IMR-90 (cell line): ENCODE results near the gene PCARE. TPM values are rescaled to one million over a fixed set of nuclear protein-coding genes. Genes with fewer than 3 reads are reported as not detected.

Experiments
- ATAC-seq: fragments of 200-7000 bp; cut with Tn5 transposase; 2 replicates; pipeline ENCODE4 v1.9.1; 2020; ENCODE audit warnings: low read depth, mild to moderate bottlenecking, moderate library complexity
- BruUV-seq: library from RNA; stranded (reverse); fragments of 400-500 nt; replicated peaks from 2 replicates; lab custom pipeline; 2021; lab: Mats Ljungman, UMichigan
- CTCF ChIA-PET: fragments of 300-600 bp; formaldehyde crosslinking; extraction: SDS; loops from one replicate; lab custom pipeline; 2021; ENCODE audit warnings: antibody characterized with exemption; lab: Yijun Ruan, JAX
- POLR2A ChIA-PET: fragments of 300-600 bp; sonication (Branson Sonifier 250); formaldehyde crosslinking; loops from one replicate; lab custom pipeline; 2022; ENCODE audit warnings: antibody characterized with exemption; ENCODE audit not compliant: unreplicated experiment; lab: Charles Lee
- DNase-seq: peaks from one replicate; pipeline ENCODE4 v3.0.0; 2013
- H2AFZ ChIP-seq: replicated peaks from 2 replicates; pipeline ENCODE3; 2013; ENCODE audit warnings: low read length, mild to moderate bottlenecking; ENCODE audit not compliant: poor library complexity
- H2AK5ac ChIP-seq: 2 replicates; pipeline ENCODE4 v1.6.1; 2013; ENCODE audit warnings: low read depth, low read length, inconsistent platforms
- H2AK9ac ChIP-seq: replicated peaks from 2 replicates; pipeline ENCODE3; 2013; ENCODE audit warnings: mild to moderate bottlenecking, low read depth, low read length, moderate library complexity; ENCODE audit not compliant: poor library complexity
- H2BK120ac ChIP-seq: 2 replicates; pipeline ENCODE4 v1.6.1; 2013; ENCODE audit warnings: low read depth, low read length, inconsistent platforms
- H2BK15ac ChIP-seq: 3 replicates; pipeline ENCODE4 v1.6.1; 2013; ENCODE audit warnings: low read depth, low read length, inconsistent platforms
- H2BK20ac ChIP-seq: 2 replicates; pipeline ENCODE4 v1.6.1; 2013; ENCODE audit warnings: low read depth, mild to moderate bottlenecking, inconsistent platforms, low read length, moderate library complexity
- H2BK5ac ChIP-seq: 2 replicates; pipeline ENCODE4 v1.6.1; 2013; ENCODE audit warnings: mild to moderate bottlenecking, low read depth, low read length, inconsistent platforms; ENCODE audit not compliant: poor library complexity, severe bottlenecking
- H3K14ac ChIP-seq: replicated peaks from 2 replicates; pipeline ENCODE4 v1.6.1; 2013; ENCODE audit warnings: low read depth, low read length, inconsistent platforms
- H3K18ac ChIP-seq: 2 replicates; pipeline ENCODE4 v1.6.1; 2013; ENCODE audit warnings: low read depth, low read length, control low read depth
- H3K23ac ChIP-seq: 2 replicates; pipeline ENCODE4 v1.6.1; 2013; ENCODE audit warnings: low read depth, low read length, inconsistent platforms
- H3K27ac ChIP-seq: 2 replicates; pipeline ENCODE4 v1.5.1; 2013; ENCODE audit warnings: mild to moderate bottlenecking, control low read depth, low read length; ENCODE audit not compliant: insufficient read depth
- H3K27me3 ChIP-seq: 2 replicates; pipeline ENCODE4 v1.6.1; 2013; ENCODE audit warnings: low read length; ENCODE audit not compliant: control insufficient read depth, insufficient read depth
- H3K36me3 ChIP-seq: 2 replicates; pipeline ENCODE4 v1.6.1; 2013; ENCODE audit warnings: low read length, mixed read lengths; ENCODE audit not compliant: control insufficient read depth, insufficient read depth
- H3K4ac ChIP-seq: 2 replicates; pipeline ENCODE4 v1.6.1; 2013; ENCODE audit warnings: low read depth, low read length, inconsistent platforms
- H3K4me1 ChIP-seq: 2 replicates; pipeline ENCODE4 v1.6.1; 2013; ENCODE audit warnings: low read length, mixed read lengths; ENCODE audit not compliant: control insufficient read depth, insufficient read depth
- H3K4me2 ChIP-seq: 2 replicates; pipeline ENCODE4 v1.6.1; 2013; ENCODE audit warnings: low read depth, mild to moderate bottlenecking, control low read depth, low read length, moderate library complexity
- H3K4me3 ChIP-seq: 2 replicates; pipeline ENCODE4 v1.5.1; 2013; ENCODE audit warnings: low read depth, mild to moderate bottlenecking, control low read depth, low read length, moderate library complexity; ENCODE audit not compliant: insufficient read depth
- H3K56ac ChIP-seq: 2 replicates; pipeline ENCODE4 v1.6.1; 2013; ENCODE audit warnings: low read length, inconsistent platforms; ENCODE audit not compliant: insufficient read depth; ENCODE audit errors: extremely low read depth
- H3K79me1 ChIP-seq, 2 experiments: 2 replicates each; pipeline ENCODE4 v1.6.1; 2013; ENCODE audit warnings: low read length in 2 of 2, inconsistent platforms in 1 of 2, low read depth in 1 of 2
- H3K9ac ChIP-seq: 2 replicates; pipeline ENCODE4 v1.6.1; 2013; ENCODE audit warnings: low read depth, low read length, control low read depth
- H3K9me1 ChIP-seq: 2 replicates; pipeline ENCODE4 v1.6.1; 2013; ENCODE audit warnings: low read length, inconsistent platforms; ENCODE audit not compliant: insufficient read depth
- H3K9me3 ChIP-seq: 2 replicates; pipeline ENCODE4 v1.6.1; 2013; ENCODE audit warnings: low read length; ENCODE audit not compliant: control insufficient read depth, insufficient read depth
- H4K20me1 ChIP-seq: 2 replicates; pipeline ENCODE4 v1.6.1; 2013; ENCODE audit warnings: low read length, inconsistent platforms; ENCODE audit not compliant: insufficient read depth
- H4K5ac ChIP-seq: 2 replicates; pipeline ENCODE4 v1.6.1; 2013; ENCODE audit warnings: mild to moderate bottlenecking, low read depth, low read length, control low read depth
- H4K8ac ChIP-seq, 2 experiments: 2 replicates each; pipeline ENCODE4 v1.6.1; 2013; ENCODE audit warnings: low read depth in 2 of 2, low read length in 2 of 2, control low read depth in 1 of 2, inconsistent platforms in 1 of 2
- H4K91ac ChIP-seq: 2 replicates; pipeline ENCODE4 v1.6.1; 2013; ENCODE audit warnings: low read depth, low read length, inconsistent platforms; ENCODE audit not compliant: insufficient read depth
- BHLHE40 ChIP-seq: fragments of 150-350 bp; IDR thresholded peaks from 2 replicates; pipeline ENCODE4 v1.6.1; 2016; ENCODE audit warnings: mild to moderate bottlenecking, low read depth, low read length
- CTCF ChIP-seq: conservative IDR thresholded peaks from 2 replicates; pipeline ENCODE4 v1.5.1; 2012; ENCODE audit warnings: mild to moderate bottlenecking, low read depth, low read length, improper control_type of control experiment
- ELK1 ChIP-seq: fragments of 150-350 bp; IDR thresholded peaks from 2 replicates; pipeline ENCODE4 v1.6.1; 2016; ENCODE audit warnings: low read depth, mild to moderate bottlenecking, low read length, moderate library complexity, borderline replicate concordance
- FOS ChIP-seq: fragments of 150-350 bp; IDR thresholded peaks from 2 replicates; pipeline ENCODE4 v1.6.1; 2016; ENCODE audit warnings: low read depth, low read length
- MXI1 ChIP-seq: IDR thresholded peaks from 2 replicates; pipeline ENCODE4 v1.6.1; 2012; ENCODE audit warnings: low read depth, mild to moderate bottlenecking, low read length, moderate library complexity, borderline replicate concordance
- NFE2L2 ChIP-seq: fragments of 150-350 bp; IDR thresholded peaks from 2 replicates; pipeline ENCODE4 v1.6.1; 2016; ENCODE audit warnings: low read depth, mild to moderate bottlenecking, low read length
- POLR2A ChIP-seq: IDR thresholded peaks from 2 replicates; pipeline ENCODE4 v1.6.1; 2012; ENCODE audit warnings: mild to moderate bottlenecking, low read depth, low read length
- RCOR1 ChIP-seq: IDR thresholded peaks from 2 replicates; pipeline ENCODE4 v1.6.1; 2012; ENCODE audit warnings: mild to moderate bottlenecking, low read length, improper control_type of control experiment; ENCODE audit not compliant: insufficient replicate concordance
- RFX5 ChIP-seq: IDR thresholded peaks from 2 replicates; pipeline ENCODE4 v1.8.0; 2012; ENCODE audit warnings: low read depth, mild to moderate bottlenecking, low read length, moderate library complexity
- SMC3 ChIP-seq: fragments of 150-350 bp; IDR thresholded peaks from 2 replicates; pipeline ENCODE4 v1.6.1; 2016; ENCODE audit warnings: low read depth, mild to moderate bottlenecking, antibody characterized with exemption, low read length, moderate library complexity
- USF2 ChIP-seq: fragments of 150-350 bp; IDR thresholded peaks from 2 replicates; pipeline ENCODE4 v1.6.1; 2017; ENCODE audit warnings: mild to moderate bottlenecking, antibody characterized with exemption, low read length, low read depth
- WGBS, 2 experiments: methylation state at CpG; one replicate each; pipeline versions ENCODE4 v1.1.5 to v1.1.7; 2013; ENCODE audit warnings: missing lambda C conversion rate in 2 of 2; ENCODE audit not compliant: insufficient read length in 1 of 2; ENCODE audit errors: extremely low coverage in 2 of 2; 5-methylcytosine and 5-hydroxymethylcytosine counted together
- dilution Hi-C: fragments of 300-500 bp; cut with HindIII; formaldehyde crosslinking; loops from one replicate; pipeline ENCODE4 v1.14.3; 2018; ENCODE audit warnings: low sequenced_read_pairs; ENCODE audit not compliant: unreplicated experiment
- in situ Hi-C: fragments of 300-500 bp; cut with MboI; formaldehyde crosslinking; loops from 3 replicates; pipeline ENCODE4 v1.14.3; 2019; ENCODE audit warnings: low sequenced_read_pairs, inconsistent platforms, mixed read lengths
- intact Hi-C: fragments of 100-400 bp; cut with micrococcal nuclease; formaldehyde crosslinking; loops from 2 replicates; pipeline ENCODE4 v1.10.0; 2022
- polyA plus RNA-seq, 3 experiments: library from polyadenylated mRNA; depleted of rRNA; stranded (reverse); fragments of >200 nt; gene quantifications; 2 replicates each; pipeline ENCODE4 v1.2.3, GENCODE V29; 2012; ENCODE audit warnings: low replicate concordance in 1 of 3
- total RNA-seq: library from RNA; depleted of rRNA; stranded (reverse); fragments of >200 nt; gene quantifications from 2 replicates; pipeline ENCODE4 v1.2.3, GENCODE V29; 2012

PCARE gene
- total and polyA plus RNA-seq, 2 of the 4 experiments (the other 2 are of a cell fraction) = not detected

DNA sequence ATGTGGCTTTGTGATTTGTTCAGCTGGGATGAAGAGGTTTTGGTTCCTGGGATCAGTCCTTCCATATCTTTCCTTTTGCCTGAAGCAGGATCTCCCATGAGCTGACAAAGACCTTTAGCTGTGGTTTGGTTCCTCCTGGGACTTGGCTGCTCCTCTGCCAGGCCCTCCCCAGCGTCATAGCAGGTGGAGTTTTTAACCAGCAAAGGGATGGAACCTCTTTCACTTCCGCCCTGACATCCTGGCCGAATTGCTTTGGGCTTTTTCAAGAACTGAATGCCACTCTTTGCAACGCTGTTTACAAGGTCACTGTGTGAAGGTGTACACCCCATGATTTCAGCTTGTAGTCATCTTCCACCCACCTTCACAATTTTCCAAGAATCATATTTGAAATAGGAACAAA, 390 bp downstream of the PCARE start:
- Histone ChIP-seq H3K56ac (no peak overlapping the region), H2BK120ac (no peak overlapping the region), H2BK20ac (no peak overlapping the region), H3K18ac (no peak overlapping the region), H4K5ac (no peak overlapping the region), H3K9me1 (no peaks in the 10 kb centered on the region), H3K4me3 (no peak overlapping the region), H3K4ac (no peak overlapping the region), H3K27ac (no peak overlapping the region), H3K4me2 (no peak overlapping the region), H3K9ac (no peak overlapping the region), H2BK15ac (no peak overlapping the region), H2BK5ac (no peak overlapping the region), H3K36me3 (no peaks in the 10 kb centered on the region), H4K91ac (no peak overlapping the region; the same call in 1 of the 2 replicates), H3K23ac (no peak overlapping the region), H4K8ac (no peak overlapping the region), H3K9me3 (no peaks in the 10 kb centered on the region; the same call in 1 of the 2 replicates), H2AFZ (no peak overlapping the region), H3K14ac (no peak overlapping the region), H3K79me1 (no peaks in the 10 kb centered on the region), H3K4me1 (no peaks in the 10 kb centered on the region), H2AK9ac (no peak overlapping the region), H2AK5ac (no peak overlapping the region), H4K20me1 (no peaks in the 10 kb centered on the region), H3K27me3 (peaks cover 6% of the 10 kb centered on the region)
- ChIA-PET POLR2A (no interaction called here), CTCF (no interaction called here)
- BruUV-seq = no TSS peak
- ATAC-seq (no peak), DNase-seq (no peak)
- intact Hi-C loops = no loop called here
- 83% methylated on average over 4 of the region's 4 CpGs; no CpG with 5 or more reads in 1 of the 2 experiments for WGBS, 2 experiments
- TF ChIP-seq CTCF = no peak
- no peak for TF ChIP-seq USF2
- no peak for TF ChIP-seq RFX5
- TF ChIP-seq ELK1 = no peak
- no peak for TF ChIP-seq MXI1
- no peak for TF ChIP-seq POLR2A
- no peak for TF ChIP-seq SMC3
- no peak for TF ChIP-seq FOS
- TF ChIP-seq RCOR1 = no peak
- TF ChIP-seq BHLHE40 = no peak
- no peak for TF ChIP-seq NFE2L2
- in situ Hi-C loops = no loop called here
- dilution Hi-C loops = no loop called here
